Activated T-helper 1 cell treated with Interleukin-2 at 50 U/mL for 16 hours (primary cell): Measurements from ENCODE around the gene MORN3.

Experiments used
- DNase-seq: peaks from one replicate; pipeline ENCODE4 v3.0.0-alpha.2; 2020; ENCODE audit warnings: low read depth

Gene MORN3

GRCh38 chr12:121602766-121603165, 66.7 kb downstream of the MORN3 start:
- no peak for DNase-seq

- DNase-seq: no peak
These were observed 68.6 kb downstream of the MORN3 start for GRCh38 chr12:121600702-121601336.
